GM23338 (cell line): ENCODE measurements around the gene WNT5A. TPM values are rescaled to one million over a fixed set of nuclear protein-coding genes. Genes with fewer than 3 reads are reported as not detected.

ENCODE experiments used
- ATAC-seq: fragments of 200-7000 bp; cut with Tn5 transposase; 3 replicates; pipeline ENCODE4 v1.9.1; 2020
- DNase-seq: peaks from one replicate; pipeline ENCODE4 v3.0.0-alpha.2; 2015; ENCODE audit warnings: low spot score
- H2AFZ ChIP-seq: fragments of 200-600 bp; sonication (generic); 2 replicates; pipeline ENCODE4 v1.8.0; 2016; ENCODE audit warnings: antibody characterized with exemption, mild to moderate bottlenecking, moderate library complexity
- H3F3A ChIP-seq: fragments of 200-600 bp; sonication (generic); replicated peaks from 2 replicates; pipeline ENCODE4 v1.8.0; 2017; ENCODE audit warnings: antibody characterized with exemption, mixed run types, low read depth
- H3K27ac ChIP-seq: fragments of 200-600 bp; sonication (generic); 2 replicates; pipeline ENCODE4 v1.6.1; 2016; ENCODE audit warnings: low read depth
- H3K27me3 ChIP-seq: fragments of 200-600 bp; sonication (generic); 2 replicates; pipeline ENCODE4 v1.8.0; 2016; ENCODE audit warnings: mild to moderate bottlenecking, mixed run types, moderate library complexity; ENCODE audit not compliant: insufficient read depth
- H3K36me3 ChIP-seq: fragments of 200-600 bp; sonication (generic); 2 replicates; pipeline ENCODE4 v1.8.0; 2016; ENCODE audit warnings: mild to moderate bottlenecking; ENCODE audit not compliant: insufficient read depth
- H3K4me1 ChIP-seq: fragments of 200-600 bp; sonication (generic); 2 replicates; pipeline ENCODE4 v1.8.0; 2016; ENCODE audit warnings: mild to moderate bottlenecking, moderate library complexity; ENCODE audit not compliant: insufficient read depth
- H3K4me2 ChIP-seq: fragments of 200-600 bp; sonication (generic); 2 replicates; pipeline ENCODE4 v1.7.1; 2017; ENCODE audit warnings: mixed run types
- H3K4me3 ChIP-seq: fragments of 200-600 bp; sonication (generic); 2 replicates; pipeline ENCODE4 v1.6.1; 2016; ENCODE audit warnings: mixed run types
- H3K79me2 ChIP-seq: fragments of 200-600 bp; sonication (generic); replicated peaks from 2 replicates; pipeline ENCODE4 v1.8.0; 2017; ENCODE audit warnings: mild to moderate bottlenecking; ENCODE audit not compliant: insufficient read depth
- H3K9me2 ChIP-seq: fragments of 200-600 bp; sonication (generic); 2 replicates; pipeline ENCODE4 v1.8.0; 2017; ENCODE audit not compliant: insufficient read depth
- H4K20me1 ChIP-seq: fragments of 200-600 bp; sonication (generic); replicated peaks from 2 replicates; pipeline ENCODE4 v1.8.0; 2017; ENCODE audit warnings: mild to moderate bottlenecking; ENCODE audit not compliant: insufficient read depth
- H3K27ac Mint-ChIP-seq: 2 replicates; pipeline ENCODE4 v1.8.0; 2020; ENCODE audit warnings: inconsistent platforms, mild to moderate bottlenecking, moderate library complexity, mixed read lengths
- H3K27me3 Mint-ChIP-seq: 3 replicates; pipeline ENCODE4 v1.8.0; 2022; ENCODE audit warnings: low read depth, mild to moderate bottlenecking, moderate library complexity, mixed read lengths, inconsistent platforms; ENCODE audit not compliant: insufficient read depth, poor library complexity
- H3K36me3 Mint-ChIP-seq: 3 replicates; pipeline ENCODE4 v1.8.0; 2021; ENCODE audit warnings: low read depth, mild to moderate bottlenecking, inconsistent platforms, moderate library complexity, mixed read lengths
- H3K4me1 Mint-ChIP-seq: 3 replicates; pipeline ENCODE4 v1.8.0; 2020; ENCODE audit warnings: mild to moderate bottlenecking, inconsistent platforms, mixed read lengths
- H3K4me3 Mint-ChIP-seq: 3 replicates; pipeline ENCODE4 v1.8.0; 2021; ENCODE audit warnings: moderate library complexity, mild to moderate bottlenecking, inconsistent platforms, mixed read lengths
- H3K9me3 Mint-ChIP-seq: 3 replicates; pipeline ENCODE4 v1.8.0; 2020; ENCODE audit warnings: moderate library complexity, mild to moderate bottlenecking, inconsistent platforms, mixed read lengths
- CREB1 ChIP-seq: fragments of 250-450 bp; sonication (Bioruptor Pico); IDR thresholded peaks from 2 replicates; pipeline ENCODE4 v1.5.0; 2020; ENCODE audit warnings: low read depth, mild to moderate bottlenecking, moderate library complexity
- EZH2 ChIP-seq: fragments of 200-600 bp; sonication (generic); IDR thresholded peaks from one replicate; pipeline ENCODE4 v1.8.0; 2017; ENCODE audit warnings: antibody characterized with exemption, mild to moderate bottlenecking, low read depth; ENCODE audit not compliant: unreplicated experiment
- EZH2phosphoT487 ChIP-seq: fragments of 200-600 bp; sonication (generic); IDR thresholded peaks from one replicate; pipeline ENCODE4 v1.8.1; 2018; ENCODE audit warnings: antibody characterized with exemption; ENCODE audit not compliant: unreplicated experiment
- JUNB ChIP-seq: IDR thresholded peaks from one replicate; pipeline ENCODE4 v1.6.1; 2016; ENCODE audit warnings: antibody characterized with exemption; ENCODE audit not compliant: unreplicated experiment
- POLR2AphosphoS5 ChIP-seq: IDR thresholded peaks from 2 replicates; pipeline ENCODE4 v1.6.1; 2016; ENCODE audit warnings: antibody characterized with exemption, low read depth
- STAT1 ChIP-seq: IDR thresholded peaks from one replicate; pipeline ENCODE4 v1.6.1; 2016; ENCODE audit warnings: antibody characterized with exemption; ENCODE audit not compliant: unreplicated experiment
- ZNF114 ChIP-seq: fragments of 250-450 bp; sonication (Bioruptor Pico); IDR thresholded peaks from 2 replicates; pipeline ENCODE4 v1.5.0; 2020; ENCODE audit warnings: mild to moderate bottlenecking, moderate library complexity
- polyA plus RNA-seq: library from polyadenylated mRNA; unstranded; fragments of >200 nt; fragmentation: Nextera tagmentation; extraction: Ambion mirVana; gene quantifications from 2 replicates; pipeline ENCODE4 v1.2.1, GENCODE V29; 2016
- total RNA-seq: library from RNA; depleted of rRNA; stranded (reverse); fragments of >200 nt; shearing (Covaris generic); gene quantifications from 2 replicates; pipeline ENCODE4 v1.2.3, GENCODE V29; 2014
- TF ChIP-seq, protein P1 (sequence below): fragments of 250-450 bp; sonication (Bioruptor Pico); IDR thresholded peaks from 2 replicates; pipeline ENCODE4 v1.5.0; 2020; ENCODE audit warnings: mild to moderate bottlenecking, moderate library complexity
- TF ChIP-seq, protein P2 (sequence below): IDR thresholded peaks from 2 replicates; pipeline ENCODE4 v1.6.1; 2016; ENCODE audit warnings: antibody characterized with exemption
- TF ChIP-seq, protein P3 (sequence below), 2 experiments: fragments of 200-600 bp in 1 of 2; sonication (generic) in 1 of 2; conservative IDR thresholded peaks; 2 replicates each; pipeline versions ENCODE4 v1.5.1 to v1.6.1; 2016 to 2017; ENCODE audit warnings: antibody characterized with exemption in 2 of 2, low read depth in 2 of 2, mild to moderate bottlenecking in 2 of 2, moderate library complexity in 1 of 2
- TF ChIP-seq, protein P4 (sequence below): IDR thresholded peaks from one replicate; pipeline ENCODE4 v1.6.1; 2018; ENCODE audit warnings: antibody characterized with exemption; ENCODE audit not compliant: unreplicated experiment

The WNT5A gene
- total and polyA plus RNA-seq, 2 experiments from 2014 or later, result 0.53 to 4.0 TPM

DNA sequence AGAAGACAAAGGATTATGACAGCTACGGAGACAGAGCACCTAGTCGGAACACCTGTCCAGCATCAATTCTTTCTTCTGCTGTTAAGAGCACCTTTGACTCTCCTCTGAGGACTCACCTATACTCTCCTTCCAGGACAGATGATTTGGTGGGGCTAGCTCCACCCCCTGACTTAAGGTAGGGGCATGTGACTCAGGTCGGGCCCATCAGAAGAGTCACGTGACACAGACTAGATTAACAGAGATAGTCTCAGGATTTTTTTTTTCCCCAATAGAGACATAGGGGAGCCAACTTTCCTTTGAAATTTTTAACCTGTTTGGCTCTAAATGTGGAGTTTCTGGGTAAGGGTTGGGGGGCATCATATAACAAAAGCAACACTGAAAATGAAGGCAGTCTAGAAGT lies 11.4 kb upstream of the WNT5A start (continued):
- TF ChIP-seq, protein P1, sequence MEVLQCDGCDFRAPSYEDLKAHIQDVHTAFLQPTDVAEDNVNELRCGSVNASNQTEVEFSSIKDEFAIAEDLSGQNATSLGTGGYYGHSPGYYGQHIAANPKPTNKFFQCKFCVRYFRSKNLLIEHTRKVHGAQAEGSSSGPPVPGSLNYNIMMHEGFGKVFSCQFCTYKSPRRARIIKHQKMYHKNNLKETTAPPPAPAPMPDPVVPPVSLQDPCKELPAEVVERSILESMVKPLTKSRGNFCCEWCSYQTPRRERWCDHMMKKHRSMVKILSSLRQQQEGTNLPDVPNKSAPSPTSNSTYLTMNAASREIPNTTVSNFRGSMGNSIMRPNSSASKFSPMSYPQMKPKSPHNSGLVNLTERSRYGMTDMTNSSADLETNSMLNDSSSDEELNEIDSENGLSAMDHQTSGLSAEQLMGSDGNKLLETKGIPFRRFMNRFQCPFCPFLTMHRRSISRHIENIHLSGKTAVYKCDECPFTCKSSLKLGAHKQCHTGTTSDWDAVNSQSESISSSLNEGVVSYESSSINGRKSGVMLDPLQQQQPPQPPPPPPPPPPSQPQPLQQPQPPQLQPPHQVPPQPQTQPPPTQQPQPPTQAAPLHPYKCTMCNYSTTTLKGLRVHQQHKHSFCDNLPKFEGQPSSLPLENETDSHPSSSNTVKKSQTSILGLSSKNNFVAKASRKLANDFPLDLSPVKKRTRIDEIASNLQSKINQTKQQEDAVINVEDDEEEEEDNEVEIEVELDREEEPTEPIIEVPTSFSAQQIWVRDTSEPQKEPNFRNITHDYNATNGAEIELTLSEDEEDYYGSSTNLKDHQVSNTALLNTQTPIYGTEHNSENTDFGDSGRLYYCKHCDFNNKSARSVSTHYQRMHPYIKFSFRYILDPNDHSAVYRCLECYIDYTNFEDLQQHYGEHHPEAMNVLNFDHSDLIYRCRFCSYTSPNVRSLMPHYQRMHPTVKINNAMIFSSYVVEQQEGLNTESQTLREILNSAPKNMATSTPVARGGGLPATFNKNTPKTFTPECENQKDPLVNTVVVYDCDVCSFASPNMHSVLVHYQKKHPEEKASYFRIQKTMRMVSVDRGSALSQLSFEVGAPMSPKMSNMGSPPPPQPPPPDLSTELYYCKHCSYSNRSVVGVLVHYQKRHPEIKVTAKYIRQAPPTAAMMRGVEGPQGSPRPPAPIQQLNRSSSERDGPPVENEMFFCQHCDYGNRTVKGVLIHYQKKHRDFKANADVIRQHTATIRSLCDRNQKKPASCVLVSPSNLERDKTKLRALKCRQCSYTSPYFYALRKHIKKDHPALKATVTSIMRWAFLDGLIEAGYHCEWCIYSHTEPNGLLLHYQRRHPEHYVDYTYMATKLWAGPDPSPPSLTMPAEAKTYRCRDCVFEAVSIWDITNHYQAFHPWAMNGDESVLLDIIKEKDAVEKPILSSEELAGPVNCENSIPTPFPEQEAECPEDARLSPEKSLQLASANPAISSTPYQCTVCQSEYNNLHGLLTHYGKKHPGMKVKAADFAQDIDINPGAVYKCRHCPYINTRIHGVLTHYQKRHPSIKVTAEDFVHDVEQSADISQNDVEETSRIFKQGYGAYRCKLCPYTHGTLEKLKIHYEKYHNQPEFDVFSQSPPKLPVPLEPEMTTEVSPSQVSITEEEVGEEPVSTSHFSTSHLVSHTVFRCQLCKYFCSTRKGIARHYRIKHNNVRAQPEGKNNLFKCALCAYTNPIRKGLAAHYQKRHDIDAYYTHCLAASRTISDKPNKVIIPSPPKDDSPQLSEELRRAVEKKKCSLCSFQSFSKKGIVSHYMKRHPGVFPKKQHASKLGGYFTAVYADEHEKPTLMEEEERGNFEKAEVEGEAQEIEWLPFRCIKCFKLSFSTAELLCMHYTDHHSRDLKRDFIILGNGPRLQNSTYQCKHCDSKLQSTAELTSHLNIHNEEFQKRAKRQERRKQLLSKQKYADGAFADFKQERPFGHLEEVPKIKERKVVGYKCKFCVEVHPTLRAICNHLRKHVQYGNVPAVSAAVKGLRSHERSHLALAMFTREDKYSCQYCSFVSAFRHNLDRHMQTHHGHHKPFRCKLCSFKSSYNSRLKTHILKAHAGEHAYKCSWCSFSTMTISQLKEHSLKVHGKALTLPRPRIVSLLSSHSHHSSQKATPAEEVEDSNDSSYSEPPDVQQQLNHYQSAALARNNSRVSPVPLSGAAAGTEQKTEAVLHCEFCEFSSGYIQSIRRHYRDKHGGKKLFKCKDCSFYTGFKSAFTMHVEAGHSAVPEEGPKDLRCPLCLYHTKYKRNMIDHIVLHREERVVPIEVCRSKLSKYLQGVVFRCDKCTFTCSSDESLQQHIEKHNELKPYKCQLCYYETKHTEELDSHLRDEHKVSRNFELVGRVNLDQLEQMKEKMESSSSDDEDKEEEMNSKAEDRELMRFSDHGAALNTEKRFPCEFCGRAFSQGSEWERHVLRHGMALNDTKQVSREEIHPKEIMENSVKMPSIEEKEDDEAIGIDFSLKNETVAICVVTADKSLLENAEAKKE, result no peak
- TF ChIP-seq CREB1 (CRISPR knock-in tag) (no peak), ZNF114 (no peak), EZH2phosphoT487 (no peak)
- TF ChIP-seq, protein P2, sequence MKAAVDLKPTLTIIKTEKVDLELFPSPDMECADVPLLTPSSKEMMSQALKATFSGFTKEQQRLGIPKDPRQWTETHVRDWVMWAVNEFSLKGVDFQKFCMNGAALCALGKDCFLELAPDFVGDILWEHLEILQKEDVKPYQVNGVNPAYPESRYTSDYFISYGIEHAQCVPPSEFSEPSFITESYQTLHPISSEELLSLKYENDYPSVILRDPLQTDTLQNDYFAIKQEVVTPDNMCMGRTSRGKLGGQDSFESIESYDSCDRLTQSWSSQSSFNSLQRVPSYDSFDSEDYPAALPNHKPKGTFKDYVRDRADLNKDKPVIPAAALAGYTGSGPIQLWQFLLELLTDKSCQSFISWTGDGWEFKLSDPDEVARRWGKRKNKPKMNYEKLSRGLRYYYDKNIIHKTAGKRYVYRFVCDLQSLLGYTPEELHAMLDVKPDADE, result no peak

DNA sequence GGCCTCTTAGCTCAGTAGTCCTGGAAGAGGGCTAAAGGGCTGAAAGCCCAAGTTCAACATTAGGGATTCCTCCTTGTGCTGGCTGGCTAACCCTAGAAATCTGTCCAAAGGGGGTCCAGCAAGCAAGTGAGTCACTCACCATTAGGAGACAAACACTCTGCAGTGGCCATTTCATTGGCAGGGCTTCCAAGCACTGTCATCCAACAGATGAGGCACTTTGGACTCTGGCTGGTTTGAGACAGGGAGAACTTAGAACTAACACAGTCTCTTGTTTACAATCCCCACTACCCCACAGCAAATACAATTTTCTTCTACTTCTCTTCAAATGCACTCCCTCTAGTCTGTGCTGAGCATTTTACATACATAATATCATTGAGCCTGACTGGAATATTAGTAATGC lies 10.1 kb upstream of the WNT5A start:
- Mint-ChIP-seq H3K27me3 (peaks cover 2% of the 10 kb centered on the region), H3K36me3 (no peaks in the 10 kb centered on the region), H3K4me1 (no peaks in the 10 kb centered on the region), H3K4me3 (no peak overlapping the region), H3K9me3 (no peaks in the 10 kb centered on the region), H3K27ac (no peak overlapping the region)
- no peak for ATAC-seq
- no peak for DNase-seq
- Histone ChIP-seq H3K4me3 (no peak overlapping the region), H3K79me2 (no peaks in the 10 kb centered on the region), H3K27ac (no peak overlapping the region), H3K4me2 (no peak overlapping the region), H3K9me2 (no peaks in the 10 kb centered on the region), H4K20me1 (no peaks in the 10 kb centered on the region), H3K27me3 (peaks cover 9% of the 10 kb centered on the region; the same call in 1 of the 2 replicates), H3K4me1 (no peaks in the 10 kb centered on the region), H3F3A (no peaks in the 10 kb centered on the region), H3K36me3 (no peaks in the 10 kb centered on the region), H2AFZ (no peak overlapping the region)
- TF ChIP-seq STAT1 (no peak), POLR2AphosphoS5 (no peak), EZH2 (no peak), JUNB (no peak)
- TF ChIP-seq, protein P3, sequence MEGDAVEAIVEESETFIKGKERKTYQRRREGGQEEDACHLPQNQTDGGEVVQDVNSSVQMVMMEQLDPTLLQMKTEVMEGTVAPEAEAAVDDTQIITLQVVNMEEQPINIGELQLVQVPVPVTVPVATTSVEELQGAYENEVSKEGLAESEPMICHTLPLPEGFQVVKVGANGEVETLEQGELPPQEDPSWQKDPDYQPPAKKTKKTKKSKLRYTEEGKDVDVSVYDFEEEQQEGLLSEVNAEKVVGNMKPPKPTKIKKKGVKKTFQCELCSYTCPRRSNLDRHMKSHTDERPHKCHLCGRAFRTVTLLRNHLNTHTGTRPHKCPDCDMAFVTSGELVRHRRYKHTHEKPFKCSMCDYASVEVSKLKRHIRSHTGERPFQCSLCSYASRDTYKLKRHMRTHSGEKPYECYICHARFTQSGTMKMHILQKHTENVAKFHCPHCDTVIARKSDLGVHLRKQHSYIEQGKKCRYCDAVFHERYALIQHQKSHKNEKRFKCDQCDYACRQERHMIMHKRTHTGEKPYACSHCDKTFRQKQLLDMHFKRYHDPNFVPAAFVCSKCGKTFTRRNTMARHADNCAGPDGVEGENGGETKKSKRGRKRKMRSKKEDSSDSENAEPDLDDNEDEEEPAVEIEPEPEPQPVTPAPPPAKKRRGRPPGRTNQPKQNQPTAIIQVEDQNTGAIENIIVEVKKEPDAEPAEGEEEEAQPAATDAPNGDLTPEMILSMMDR (conservative IDR thresholded peaks at IDR 0.05; ENCODE audit: low read depth in 2 of 2), result no peak
- TF ChIP-seq, protein P4, sequence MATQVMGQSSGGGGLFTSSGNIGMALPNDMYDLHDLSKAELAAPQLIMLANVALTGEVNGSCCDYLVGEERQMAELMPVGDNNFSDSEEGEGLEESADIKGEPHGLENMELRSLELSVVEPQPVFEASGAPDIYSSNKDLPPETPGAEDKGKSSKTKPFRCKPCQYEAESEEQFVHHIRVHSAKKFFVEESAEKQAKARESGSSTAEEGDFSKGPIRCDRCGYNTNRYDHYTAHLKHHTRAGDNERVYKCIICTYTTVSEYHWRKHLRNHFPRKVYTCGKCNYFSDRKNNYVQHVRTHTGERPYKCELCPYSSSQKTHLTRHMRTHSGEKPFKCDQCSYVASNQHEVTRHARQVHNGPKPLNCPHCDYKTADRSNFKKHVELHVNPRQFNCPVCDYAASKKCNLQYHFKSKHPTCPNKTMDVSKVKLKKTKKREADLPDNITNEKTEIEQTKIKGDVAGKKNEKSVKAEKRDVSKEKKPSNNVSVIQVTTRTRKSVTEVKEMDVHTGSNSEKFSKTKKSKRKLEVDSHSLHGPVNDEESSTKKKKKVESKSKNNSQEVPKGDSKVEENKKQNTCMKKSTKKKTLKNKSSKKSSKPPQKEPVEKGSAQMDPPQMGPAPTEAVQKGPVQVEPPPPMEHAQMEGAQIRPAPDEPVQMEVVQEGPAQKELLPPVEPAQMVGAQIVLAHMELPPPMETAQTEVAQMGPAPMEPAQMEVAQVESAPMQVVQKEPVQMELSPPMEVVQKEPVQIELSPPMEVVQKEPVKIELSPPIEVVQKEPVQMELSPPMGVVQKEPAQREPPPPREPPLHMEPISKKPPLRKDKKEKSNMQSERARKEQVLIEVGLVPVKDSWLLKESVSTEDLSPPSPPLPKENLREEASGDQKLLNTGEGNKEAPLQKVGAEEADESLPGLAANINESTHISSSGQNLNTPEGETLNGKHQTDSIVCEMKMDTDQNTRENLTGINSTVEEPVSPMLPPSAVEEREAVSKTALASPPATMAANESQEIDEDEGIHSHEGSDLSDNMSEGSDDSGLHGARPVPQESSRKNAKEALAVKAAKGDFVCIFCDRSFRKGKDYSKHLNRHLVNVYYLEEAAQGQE, result no peak
